ENCODE data around the gene USP43.

USP43 gene

GRCh38 chr17:9666461-9667050, 21.2 kb downstream of the USP43 start:
- DNase-seq (ENCODE audit: low read depth in 2 of 2), result no peak

- DNase-seq (ENCODE audit: low read depth in 2 of 2), result no peak
These were observed 23.2 kb downstream of the USP43 start for GRCh38 chr17:9668517-9668916.

GRCh38 chr17:9669551-9670008, 24.3 kb downstream of the USP43 start:
- DNase-seq (ENCODE audit: low read depth in 2 of 2), result no peak

GRCh38 chr17:9670596-9670995, 25.3 kb downstream of the USP43 start:
- no peak for DNase-seq (ENCODE audit: low read depth in 2 of 2)

GRCh38 chr17:9671559-9671958, 26.2 kb downstream of the USP43 start:
- DNase-seq (ENCODE audit: low read depth in 2 of 2), result no peak

GRCh38 chr17:9672266-9672665, 26.9 kb downstream of the USP43 start:
- DNase-seq (ENCODE audit: low read depth in 2 of 2), result no peak

- DNase-seq (ENCODE audit: low read depth in 2 of 2), result no peak
These were observed 27.4 kb downstream of the USP43 start for GRCh38 chr17:9672691-9673090.

- DNase-seq (ENCODE audit: low read depth in 2 of 2), result no peak
These were observed 30.8 kb downstream of the USP43 start for GRCh38 chr17:9676084-9676483.

GRCh38 chr17:9676820-9677310, 31.5 kb downstream of the USP43 start:
- DNase-seq (ENCODE audit: low read depth in 2 of 2), result no peak

GRCh38 chr17:9677411-9677810, 32.1 kb downstream of the USP43 start:
- DNase-seq (ENCODE audit: low read depth in 2 of 2), result no peak

- no peak for DNase-seq (ENCODE audit: low read depth in 2 of 2)
These were observed 32.6 kb downstream of the USP43 start for GRCh38 chr17:9677896-9678295.

- DNase-seq (ENCODE audit: low read depth in 2 of 2), result no peak
These were observed 39.8 kb downstream of the USP43 start for GRCh38 chr17:9684955-9685621.

- DNase-seq (ENCODE audit: low read depth in 2 of 2), result no peak
These were observed 48.4 kb downstream of the USP43 start for GRCh38 chr17:9693755-9694154.

- no peak for DNase-seq (ENCODE audit: low read depth in 2 of 2)
These were observed 51.1 kb downstream of the USP43 start for GRCh38 chr17:9696279-9697044.

- DNase-seq (ENCODE audit: low read depth in 2 of 2), result no peak
These were observed 54.8 kb downstream of the USP43 start for GRCh38 chr17:9700136-9700535.

- DNase-seq (ENCODE audit: low read depth in 2 of 2), result no peak
These were observed 55.6 kb downstream of the USP43 start for GRCh38 chr17:9700754-9701476.

GRCh38 chr17:9702482-9702881, 57.2 kb downstream of the USP43 start:
- DNase-seq (ENCODE audit: low read depth in 2 of 2), result no peak

GRCh38 chr17:9702914-9703780, 57.8 kb downstream of the USP43 start:
- no peak for DNase-seq (ENCODE audit: low read depth in 2 of 2)

GRCh38 chr17:9703781-9704082, 58.4 kb downstream of the USP43 start:
- no peak for DNase-seq (ENCODE audit: low read depth in 2 of 2)

GRCh38 chr17:9705745-9706144, 60.4 kb downstream of the USP43 start:
- DNase-seq (ENCODE audit: low read depth in 2 of 2), result no peak

GRCh38 chr17:9707948-9708347, 62.6 kb downstream of the USP43 start:
- DNase-seq (ENCODE audit: low read depth in 2 of 2), result no peak
